Measurements from ENCODE around the gene CD2BP2. TPM values are rescaled to one million over a fixed set of nuclear protein-coding genes. Genes with fewer than 3 reads are reported as not detected.

Gene CD2BP2
- total RNA-seq, 1 experiment from 2014 or later = 30.0 TPM

DNA sequence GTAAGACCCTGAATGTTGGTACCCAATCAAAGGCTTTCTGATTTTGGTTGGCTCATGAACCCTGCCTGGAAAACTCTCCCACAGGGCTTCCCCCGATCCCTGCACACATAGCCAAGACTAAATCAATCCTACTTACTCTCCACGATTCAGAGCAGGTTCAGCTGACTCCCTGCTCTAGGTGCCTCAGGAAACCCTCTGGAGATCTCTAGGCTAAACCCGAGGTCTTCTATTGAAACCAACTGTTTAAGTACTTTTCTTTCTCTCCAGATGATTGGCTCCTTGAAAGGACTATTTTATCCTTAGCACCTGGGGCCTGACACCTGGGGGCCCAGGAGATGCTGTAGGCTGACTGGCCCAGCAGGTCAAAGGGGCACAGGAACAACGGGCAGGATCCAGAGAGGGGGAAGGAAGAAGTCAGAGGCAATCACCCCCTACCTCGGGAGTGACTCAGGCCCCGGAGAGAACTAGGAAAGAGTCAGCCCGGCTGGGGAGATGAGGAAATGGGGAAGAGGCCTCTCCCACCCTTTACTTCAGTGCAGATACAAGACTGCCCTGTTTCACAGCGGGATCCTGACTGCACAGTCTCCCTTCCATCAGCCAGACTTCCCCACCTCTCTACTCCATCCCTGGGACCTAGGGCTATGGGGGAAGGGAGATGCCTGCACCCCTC lies 13.1 kb upstream of the CD2BP2 start:
- Histone ChIP-seq H3K4me3 (ENCODE audit: low read length) (peak overlapping the region; percentile 94), H3K79me2 (ENCODE audit: low read length) (peaks cover 65% of the 10 kb centered on the region), H3K27me3 (ENCODE audit: low read length) (no peaks in the 10 kb centered on the region), H3K9ac (ENCODE audit: low read length) (peak overlapping the region; percentile 78), H3K36me3 (ENCODE audit: low read depth, low read length) (no peaks in the 10 kb centered on the region; the same call in 1 of the 2 replicates), H3K4me1 (ENCODE audit: insufficient read depth, low read length) (peaks cover 21% of the 10 kb centered on the region), H3K4me2 (ENCODE audit: low read length) (peak overlapping the region; percentile 100), H2AFZ (ENCODE audit: low read length) (no peak overlapping the region), H3F3A (ENCODE audit: low read length, unreplicated experiment) (no peaks in the 10 kb centered on the region), H4K20me1 (ENCODE audit: low read length) (peaks cover 19% of the 10 kb centered on the region), H3K9me2 (replicated peaks; ENCODE audit: low read length) (no peaks in the 10 kb centered on the region), H3K27ac (ENCODE audit: low read length) (peak overlapping the region; percentile 55), H3K9me3 (ENCODE audit: low read length) (no peaks in the 10 kb centered on the region)
- ChIA-PET POLR2A (ENCODE audit: unreplicated experiment) (no interaction called here), CTCF (no interaction called here)
- ATAC-seq (peak; percentile 3; the same call in 1 of the 2 replicates), DNase-seq (peak; percentile 51)
- intact Hi-C loops (cut with micrococcal nuclease) = loop anchor here (5.0 kb wide), 1 partner anchor 39 kb away; the partner anchor contains the start of gene ZNF771
- TF ChIP-seq EZH2 (IDR thresholded peaks at IDR 0.05; ENCODE audit: low read length, unreplicated experiment) (no peak), EZH2phosphoT487 (IDR thresholded peaks at IDR 0.05; ENCODE audit: borderline replicate concordance, low read length) (no peak)
- TF ChIP-seq, protein P1, sequence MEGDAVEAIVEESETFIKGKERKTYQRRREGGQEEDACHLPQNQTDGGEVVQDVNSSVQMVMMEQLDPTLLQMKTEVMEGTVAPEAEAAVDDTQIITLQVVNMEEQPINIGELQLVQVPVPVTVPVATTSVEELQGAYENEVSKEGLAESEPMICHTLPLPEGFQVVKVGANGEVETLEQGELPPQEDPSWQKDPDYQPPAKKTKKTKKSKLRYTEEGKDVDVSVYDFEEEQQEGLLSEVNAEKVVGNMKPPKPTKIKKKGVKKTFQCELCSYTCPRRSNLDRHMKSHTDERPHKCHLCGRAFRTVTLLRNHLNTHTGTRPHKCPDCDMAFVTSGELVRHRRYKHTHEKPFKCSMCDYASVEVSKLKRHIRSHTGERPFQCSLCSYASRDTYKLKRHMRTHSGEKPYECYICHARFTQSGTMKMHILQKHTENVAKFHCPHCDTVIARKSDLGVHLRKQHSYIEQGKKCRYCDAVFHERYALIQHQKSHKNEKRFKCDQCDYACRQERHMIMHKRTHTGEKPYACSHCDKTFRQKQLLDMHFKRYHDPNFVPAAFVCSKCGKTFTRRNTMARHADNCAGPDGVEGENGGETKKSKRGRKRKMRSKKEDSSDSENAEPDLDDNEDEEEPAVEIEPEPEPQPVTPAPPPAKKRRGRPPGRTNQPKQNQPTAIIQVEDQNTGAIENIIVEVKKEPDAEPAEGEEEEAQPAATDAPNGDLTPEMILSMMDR (conservative IDR thresholded peaks at IDR 0.05; ENCODE audit: low read depth, low read length) = no peak
- BruUV-seq (replicated peaks) = no TSS peak

DNA sequence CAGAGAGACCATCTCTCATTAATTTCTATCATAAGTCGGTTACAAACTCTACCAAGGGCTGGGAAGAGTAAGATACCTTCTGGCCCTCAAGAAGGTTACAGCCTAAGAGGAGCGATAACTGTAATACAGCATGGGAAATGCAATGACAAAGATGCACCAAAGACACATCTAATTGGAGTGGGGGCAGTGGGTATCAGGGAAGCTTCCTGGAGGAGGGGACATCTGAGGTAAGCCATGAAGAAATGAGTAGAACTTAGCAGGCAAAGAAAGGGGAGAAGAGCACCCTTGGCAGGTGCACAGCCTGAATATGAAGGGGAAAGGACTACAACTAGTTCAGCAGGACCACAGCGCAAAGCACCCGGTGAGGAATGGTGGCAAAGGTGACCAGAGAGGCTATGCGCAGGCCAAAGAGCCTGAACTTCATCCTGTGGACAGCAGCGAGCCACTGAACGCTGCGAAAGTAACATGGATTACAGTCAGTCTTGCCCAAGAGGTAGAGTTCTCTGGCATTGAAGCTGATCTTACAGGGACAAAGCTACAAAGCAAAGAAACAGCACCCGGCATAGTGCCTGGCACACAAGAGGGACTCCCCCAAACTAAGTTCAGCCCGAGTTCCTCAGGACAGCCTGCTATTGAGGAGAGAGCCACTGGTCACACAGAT lies 12.4 kb upstream of the CD2BP2 start:
- H3K9ac ChIP-seq (ENCODE audit: low read length) = peak overlapping the region; percentile 78
- H3K79me2 ChIP-seq (ENCODE audit: low read length) = peaks cover 70% of the 10 kb centered on the region
- H4K20me1 ChIP-seq (ENCODE audit: low read length) = peaks cover 19% of the 10 kb centered on the region
- peak overlapping the region; percentile 94 for H3K4me3 ChIP-seq (ENCODE audit: low read length)
- ATAC-seq = no peak
- H3K9me3 ChIP-seq (ENCODE audit: low read length) = no peaks in the 10 kb centered on the region
- ChIA-PET POLR2A (ENCODE audit: unreplicated experiment) (no interaction called here), CTCF (no interaction called here)
- BruUV-seq (replicated peaks) = no TSS peak
- no peaks in the 10 kb centered on the region for H3K9me2 ChIP-seq (replicated peaks; ENCODE audit: low read length)
- no peak overlapping the region for H2AFZ ChIP-seq (ENCODE audit: low read length)
- intact Hi-C loops (cut with micrococcal nuclease) = loop anchor here (5.0 kb wide), 1 partner anchor 40 kb away; the partner anchor contains the start of gene ZNF771
- no peaks in the 10 kb centered on the region for H3F3A ChIP-seq (ENCODE audit: low read length, unreplicated experiment)
- H3K4me1 ChIP-seq (ENCODE audit: insufficient read depth, low read length) = peaks cover 21% of the 10 kb centered on the region
- H3K27me3 ChIP-seq (ENCODE audit: low read length) = no peaks in the 10 kb centered on the region
- DNase-seq = peak; percentile 15
- TF ChIP-seq EZH2 (IDR thresholded peaks at IDR 0.05; ENCODE audit: low read length, unreplicated experiment) (no peak), EZH2phosphoT487 (IDR thresholded peaks at IDR 0.05; ENCODE audit: borderline replicate concordance, low read length) (no peak)
- TF ChIP-seq, protein P1 (conservative IDR thresholded peaks at IDR 0.05; ENCODE audit: low read depth, low read length) = no peak
- no peaks in the 10 kb centered on the region; the same call in 1 of the 2 replicates for H3K36me3 ChIP-seq (ENCODE audit: low read depth, low read length)
- H3K27ac ChIP-seq (ENCODE audit: low read length) = peak overlapping the region; percentile 55
- H3K4me2 ChIP-seq (ENCODE audit: low read length) = peak overlapping the region; percentile 100

Data from PC-3 (cell line).